ENCODE results near the gene POLR2J3. TPM values are rescaled to one million over a fixed set of nuclear protein-coding genes. Genes with fewer than 3 reads are reported as not detected.
"Not testable (repeated sequence)": the region's sequence is repeated elsewhere in the genome, so short reads cannot be mapped to it uniquely, and the experiment has no call there.

The POLR2J3 gene
- total and polyA plus RNA-seq, 2 of the 4 experiments (the other 2 are of a cell fraction) = 14.2 to 14.7 TPM

GRCh38 chr7:102611013-102611674 is 38.8 kb upstream of the POLR2J3 start:
- peak; percentile 84 for ATAC-seq (ENCODE audit: low read depth)
- POLR2A ChIA-PET (ENCODE audit: unreplicated experiment); H3K56ac ChIP-seq (ENCODE audit: extremely low read depth, insufficient read depth, low read length); H2AK9ac ChIP-seq (replicated peaks; ENCODE audit: low read depth, low read length, poor library complexity); H3K4me1 ChIP-seq (ENCODE audit: control insufficient read depth, insufficient read depth, low read length); H3K79me1 ChIP-seq (ENCODE audit: low read depth in 1 of 2, low read length in 2 of 2); DNase-seq; H3K36me3 ChIP-seq (ENCODE audit: control insufficient read depth, insufficient read depth, low read length); H3K14ac ChIP-seq (replicated peaks; ENCODE audit: low read depth, low read length); CTCF ChIA-PET; H2BK20ac ChIP-seq (ENCODE audit: low read depth, low read length); H4K91ac ChIP-seq (ENCODE audit: insufficient read depth, low read depth, low read length); H3K9me3 ChIP-seq (ENCODE audit: control insufficient read depth, insufficient read depth, low read length); H3K23ac ChIP-seq (ENCODE audit: low read depth, low read length); intact Hi-C loops (cut with micrococcal nuclease); H4K8ac ChIP-seq (ENCODE audit: low read depth in 2 of 2, low read length in 2 of 2); H3K4me3 ChIP-seq (ENCODE audit: insufficient read depth, low read depth, low read length); H3K9ac ChIP-seq (ENCODE audit: low read depth, low read length); BruUV-seq (replicated peaks); H3K27me3 ChIP-seq (ENCODE audit: control insufficient read depth, insufficient read depth, low read length); H2BK5ac ChIP-seq (ENCODE audit: low read depth, low read length, poor library complexity, severe bottlenecking); H2AFZ ChIP-seq (replicated peaks; ENCODE audit: low read length, poor library complexity); H4K20me1 ChIP-seq (ENCODE audit: insufficient read depth, low read length); in situ Hi-C loops (cut with MboI; ENCODE audit: low sequenced_read_pairs); H3K4ac ChIP-seq (ENCODE audit: low read depth, low read length); H3K9me1 ChIP-seq (ENCODE audit: insufficient read depth, low read length); H3K4me2 ChIP-seq (ENCODE audit: low read depth, low read length); H4K5ac ChIP-seq (ENCODE audit: low read depth, low read length); H2AK5ac ChIP-seq (ENCODE audit: low read depth, low read length); H3K27ac ChIP-seq (ENCODE audit: insufficient read depth, low read length); dilution Hi-C loops (cut with HindIII; ENCODE audit: low sequenced_read_pairs, unreplicated experiment); H2BK120ac ChIP-seq (ENCODE audit: low read depth, low read length); H3K18ac ChIP-seq (ENCODE audit: low read depth, low read length); H2BK15ac ChIP-seq (ENCODE audit: low read depth, low read length): not testable (repeated sequence)
- no CpG with 5 or more reads among the region's 30 CpGs for WGBS, 2 experiments (ENCODE audit: extremely low coverage in 2 of 2, insufficient read length in 1 of 2)

GRCh38 chr7:102610441-102610840 is 38.1 kb upstream of the POLR2J3 start:
- no CpG with 5 or more reads among the region's 7 CpGs for WGBS, 2 experiments (ENCODE audit: extremely low coverage in 2 of 2, insufficient read length in 1 of 2)
- H3K14ac ChIP-seq (replicated peaks; ENCODE audit: low read depth, low read length); dilution Hi-C loops (cut with HindIII; ENCODE audit: low sequenced_read_pairs, unreplicated experiment); H3K27me3 ChIP-seq (ENCODE audit: control insufficient read depth, insufficient read depth, low read length); H3K9ac ChIP-seq (ENCODE audit: low read depth, low read length); H2BK20ac ChIP-seq (ENCODE audit: low read depth, low read length); H2AK9ac ChIP-seq (replicated peaks; ENCODE audit: low read depth, low read length, poor library complexity); ATAC-seq (ENCODE audit: low read depth); H4K8ac ChIP-seq (ENCODE audit: low read depth in 2 of 2, low read length in 2 of 2); H3K36me3 ChIP-seq (ENCODE audit: control insufficient read depth, insufficient read depth, low read length); H3K79me1 ChIP-seq (ENCODE audit: low read depth in 1 of 2, low read length in 2 of 2); CTCF ChIA-PET; in situ Hi-C loops (cut with MboI; ENCODE audit: low sequenced_read_pairs); H3K9me1 ChIP-seq (ENCODE audit: insufficient read depth, low read length); H2BK120ac ChIP-seq (ENCODE audit: low read depth, low read length); H3K4me2 ChIP-seq (ENCODE audit: low read depth, low read length); H3K4me1 ChIP-seq (ENCODE audit: control insufficient read depth, insufficient read depth, low read length); H2BK15ac ChIP-seq (ENCODE audit: low read depth, low read length); H3K23ac ChIP-seq (ENCODE audit: low read depth, low read length); H3K9me3 ChIP-seq (ENCODE audit: control insufficient read depth, insufficient read depth, low read length); DNase-seq; H3K56ac ChIP-seq (ENCODE audit: extremely low read depth, insufficient read depth, low read length); H3K4me3 ChIP-seq (ENCODE audit: insufficient read depth, low read depth, low read length); H3K18ac ChIP-seq (ENCODE audit: low read depth, low read length); H2AFZ ChIP-seq (replicated peaks; ENCODE audit: low read length, poor library complexity); H2BK5ac ChIP-seq (ENCODE audit: low read depth, low read length, poor library complexity, severe bottlenecking); H3K27ac ChIP-seq (ENCODE audit: insufficient read depth, low read length); H4K91ac ChIP-seq (ENCODE audit: insufficient read depth, low read depth, low read length); intact Hi-C loops (cut with micrococcal nuclease); POLR2A ChIA-PET (ENCODE audit: unreplicated experiment); H4K5ac ChIP-seq (ENCODE audit: low read depth, low read length); H3K4ac ChIP-seq (ENCODE audit: low read depth, low read length); H4K20me1 ChIP-seq (ENCODE audit: insufficient read depth, low read length); BruUV-seq (replicated peaks); H2AK5ac ChIP-seq (ENCODE audit: low read depth, low read length): not testable (repeated sequence)
